Measurements from ENCODE around the gene MRPL41.
"Not testable (repeated sequence)": the region's sequence is repeated elsewhere in the genome, so short reads cannot be mapped to it uniquely, and the experiment has no call there.

The MRPL41 gene

GRCh38 chr9:137551264-137552021 lies at the start of gene MRPL41:
Gene MRPL41, plus strand, starts transcription at chr9:137551879. Its CDS starts 203 bp downstream, at chr9:137552082.
- peak; percentile 32 for DNase-seq

GRCh38 chr9:137502008-137502911 lies 49.4 kb upstream of the MRPL41 start:
- no peak for DNase-seq

- no peak for DNase-seq
These were observed 47.3 kb upstream of the MRPL41 start for GRCh38 chr9:137504432-137504777.

GRCh38 chr9:137505421-137506140 lies 46.1 kb upstream of the MRPL41 start:
- DNase-seq = no peak

- peak; percentile 8 for DNase-seq
These were observed 45.4 kb upstream of the MRPL41 start for GRCh38 chr9:137506274-137506673.

- DNase-seq = peak; percentile 71
These were observed 44.9 kb upstream of the MRPL41 start for GRCh38 chr9:137506702-137507171.

- no peak for DNase-seq
These were observed 42.5 kb upstream of the MRPL41 start for GRCh38 chr9:137509198-137509597.

GRCh38 chr9:137511126-137511525 lies 40.6 kb upstream of the MRPL41 start:
- not testable (repeated sequence) for DNase-seq

- no peak for DNase-seq
These were observed 39.8 kb upstream of the MRPL41 start for GRCh38 chr9:137511758-137512463.

- DNase-seq = not testable (repeated sequence)
These were observed 38.5 kb upstream of the MRPL41 start for GRCh38 chr9:137513136-137513535.

GRCh38 chr9:137513801-137514570 lies 37.7 kb upstream of the MRPL41 start:
- not testable (repeated sequence) for DNase-seq

GRCh38 chr9:137514691-137515337 lies 36.9 kb upstream of the MRPL41 start:
- DNase-seq = no peak

GRCh38 chr9:137515338-137515724 lies 36.3 kb upstream of the MRPL41 start:
- no peak for DNase-seq

GRCh38 chr9:137516144-137516917 lies 35.3 kb upstream of the MRPL41 start:
- DNase-seq = no peak

GRCh38 chr9:137518661-137519459 lies 32.8 kb upstream of the MRPL41 start:
- DNase-seq = not testable (repeated sequence)

GRCh38 chr9:137519553-137519952 lies 32.1 kb upstream of the MRPL41 start:
- DNase-seq = no peak

GRCh38 chr9:137520614-137521404 lies 30.9 kb upstream of the MRPL41 start:
- no peak for DNase-seq

GRCh38 chr9:137521405-137521985 lies 30.2 kb upstream of the MRPL41 start:
- DNase-seq = no peak

All from NCI-H1694 treated with DMSO at 0.1 percent for 48 hours (cell line).